Measurements from ENCODE around the gene GBF1. TPM values are rescaled to one million over a fixed set of nuclear protein-coding genes. Genes with fewer than 3 reads are reported as not detected.

GBF1 gene
- polyA plus RNA-seq, 1 of the 3 experiments (the other 2 are of a cell fraction) = 12.3 TPM

DNA sequence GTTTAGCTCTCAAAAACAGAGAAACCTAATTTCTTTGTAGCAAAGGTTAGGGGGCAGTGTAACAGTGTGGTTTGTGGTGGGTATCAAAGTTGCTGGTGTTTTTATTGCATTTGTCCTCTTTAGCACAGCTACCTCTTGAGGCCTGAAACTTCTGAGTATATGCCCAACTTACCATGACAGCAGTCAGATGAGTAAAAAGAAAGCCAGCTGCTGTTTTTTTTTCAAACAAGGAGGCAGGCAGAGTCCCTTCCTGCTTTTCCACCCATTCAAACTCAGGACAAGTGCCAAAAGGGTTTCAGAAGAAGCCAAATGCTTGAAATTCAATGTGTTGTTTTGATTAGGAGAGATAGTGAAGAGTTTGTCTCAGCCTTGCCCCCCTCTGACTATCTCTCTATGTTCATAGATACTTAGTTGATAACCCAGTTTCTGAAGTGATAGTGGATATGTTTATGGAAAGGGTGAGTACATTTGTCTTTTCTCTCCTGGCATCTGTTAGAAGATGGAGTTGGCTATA is 23.1 kb downstream of the GBF1 start:
- peaks cover 66% of the 10 kb centered on the region for H3K79me2 ChIP-seq (ENCODE audit: insufficient read depth)
- H3K9ac ChIP-seq = 0 out of 2 replicates have a peak overlapping the region, but pooled peaks have one; percentile 3
- H3K9me3 ChIP-seq = no peaks in the 10 kb centered on the region
- DNase-seq = no peak
- peaks cover 8 to 18% of the 10 kb centered on the region in 2 experiments; a peak in 3 of 4 replicates for H3K4me1 ChIP-seq (ENCODE audit: control insufficient read depth in 1 of 2, insufficient read depth in 2 of 2, low read depth in 1 of 2, low read length in 1 of 2)
- H3K4me3 ChIP-seq (ENCODE audit: low read depth in 2 of 2, low read length in 1 of 2) = no peak overlapping the region
- ChIA-PET CTCF (interaction anchor here (0.7 to 2.2 kb wide), 7 partner anchors 16 to 196 kb away, joined by 3 to 14 read pairs (median 3); partner anchors contain the start of gene GBF1), POLR2A (no interaction called here)
- H3K36me3 ChIP-seq (replicated peaks in 1 of 2; ENCODE audit: control insufficient read depth in 1 of 2, insufficient read depth in 2 of 2, low read length in 1 of 2) = peaks cover 2 to 14% of the 10 kb centered on the region in 2 experiments
- H3F3A ChIP-seq (replicated peaks; ENCODE audit: insufficient read depth) = peaks cover 27% of the 10 kb centered on the region
- H3K9me2 ChIP-seq = no peaks in the 10 kb centered on the region
- H2AFZ ChIP-seq (ENCODE audit: low read depth) = no peak overlapping the region
- peak overlapping the region; percentile 30 to 56; a peak in 3 of 4 replicates for H3K27ac ChIP-seq (ENCODE audit: low read depth in 2 of 2, low read length in 1 of 2)
- peak overlapping the region; percentile 47 for H3K4me2 ChIP-seq
- no peaks in the 10 kb centered on the region for H3K27me3 ChIP-seq (ENCODE audit: insufficient read depth)
- peaks cover 46% of the 10 kb centered on the region for H4K20me1 ChIP-seq (ENCODE audit: insufficient read depth)
- TF ChIP-seq ELF1 (IDR thresholded peaks at IDR 0.05) = no peak
- no peak for TF ChIP-seq GABPA (IDR thresholded peaks at IDR 0.05; ENCODE audit: low read depth)
- TF ChIP-seq RFX5 (IDR thresholded peaks at IDR 0.05; ENCODE audit: low read length) = no peak
- TF ChIP-seq EP300 (IDR thresholded peaks at IDR 0.05; ENCODE audit: borderline replicate concordance in 1 of 2, low read depth in 1 of 2, low read length in 1 of 2) = no peak
- TF ChIP-seq RXRA (IDR thresholded peaks at IDR 0.05; ENCODE audit: borderline replicate concordance, low read depth) = no peak
- no peak for TF ChIP-seq MAX (IDR thresholded peaks at IDR 0.05; ENCODE audit: low read depth)
- no peak for TF ChIP-seq USF1 (IDR thresholded peaks at IDR 0.05; ENCODE audit: borderline replicate concordance, low read depth)
- no peak for TF ChIP-seq MEF2A (IDR thresholded peaks at IDR 0.05; ENCODE audit: borderline replicate concordance, low read depth)
- TF ChIP-seq, protein P1, sequence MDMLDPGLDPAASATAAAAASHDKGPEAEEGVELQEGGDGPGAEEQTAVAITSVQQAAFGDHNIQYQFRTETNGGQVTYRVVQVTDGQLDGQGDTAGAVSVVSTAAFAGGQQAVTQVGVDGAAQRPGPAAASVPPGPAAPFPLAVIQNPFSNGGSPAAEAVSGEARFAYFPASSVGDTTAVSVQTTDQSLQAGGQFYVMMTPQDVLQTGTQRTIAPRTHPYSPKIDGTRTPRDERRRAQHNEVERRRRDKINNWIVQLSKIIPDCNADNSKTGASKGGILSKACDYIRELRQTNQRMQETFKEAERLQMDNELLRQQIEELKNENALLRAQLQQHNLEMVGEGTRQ (IDR thresholded peaks at IDR 0.05; ENCODE audit: borderline replicate concordance, low read depth, low read length) = no peak
- TF ChIP-seq CHD2 (IDR thresholded peaks at IDR 0.05; ENCODE audit: low read length, partially characterized antibody) = no peak
- no peak for TF ChIP-seq FOXJ3 (CRISPR knock-in tag; IDR thresholded peaks at IDR 0.05)
- TF ChIP-seq YY1 (IDR thresholded peaks at IDR 0.05; ENCODE audit: low read depth) = no peak
- TF ChIP-seq, protein P2, sequence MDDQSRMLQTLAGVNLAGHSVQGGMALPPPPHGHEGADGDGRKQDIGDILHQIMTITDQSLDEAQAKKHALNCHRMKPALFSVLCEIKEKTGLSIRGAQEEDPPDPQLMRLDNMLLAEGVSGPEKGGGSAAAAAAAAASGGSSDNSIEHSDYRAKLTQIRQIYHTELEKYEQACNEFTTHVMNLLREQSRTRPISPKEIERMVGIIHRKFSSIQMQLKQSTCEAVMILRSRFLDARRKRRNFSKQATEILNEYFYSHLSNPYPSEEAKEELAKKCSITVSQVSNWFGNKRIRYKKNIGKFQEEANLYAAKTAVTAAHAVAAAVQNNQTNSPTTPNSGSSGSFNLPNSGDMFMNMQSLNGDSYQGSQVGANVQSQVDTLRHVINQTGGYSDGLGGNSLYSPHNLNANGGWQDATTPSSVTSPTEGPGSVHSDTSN (IDR thresholded peaks at IDR 0.05) = no peak; the same call in 1 of the 2 replicates
- TF ChIP-seq FOXM1 (IDR thresholded peaks at IDR 0.05; ENCODE audit: low read depth) = no peak
- no peak for TF ChIP-seq IRF3 (IDR thresholded peaks at IDR 0.05; ENCODE audit: low read depth, low read length)
- TF ChIP-seq POLR2AphosphoS5 (IDR thresholded peaks at IDR 0.05; ENCODE audit: low read depth, low read length) = no peak
- TF ChIP-seq TEAD4 (IDR thresholded peaks at IDR 0.05; ENCODE audit: borderline replicate concordance, insufficient read depth) = no peak
- peak; percentile 32 for TF ChIP-seq CTCF (IDR thresholded peaks at IDR 0.05)
- TF ChIP-seq SIN3A (IDR thresholded peaks at IDR 0.05; ENCODE audit: borderline replicate concordance, low read depth, low read length) = no peak
- TF ChIP-seq, protein P3, sequence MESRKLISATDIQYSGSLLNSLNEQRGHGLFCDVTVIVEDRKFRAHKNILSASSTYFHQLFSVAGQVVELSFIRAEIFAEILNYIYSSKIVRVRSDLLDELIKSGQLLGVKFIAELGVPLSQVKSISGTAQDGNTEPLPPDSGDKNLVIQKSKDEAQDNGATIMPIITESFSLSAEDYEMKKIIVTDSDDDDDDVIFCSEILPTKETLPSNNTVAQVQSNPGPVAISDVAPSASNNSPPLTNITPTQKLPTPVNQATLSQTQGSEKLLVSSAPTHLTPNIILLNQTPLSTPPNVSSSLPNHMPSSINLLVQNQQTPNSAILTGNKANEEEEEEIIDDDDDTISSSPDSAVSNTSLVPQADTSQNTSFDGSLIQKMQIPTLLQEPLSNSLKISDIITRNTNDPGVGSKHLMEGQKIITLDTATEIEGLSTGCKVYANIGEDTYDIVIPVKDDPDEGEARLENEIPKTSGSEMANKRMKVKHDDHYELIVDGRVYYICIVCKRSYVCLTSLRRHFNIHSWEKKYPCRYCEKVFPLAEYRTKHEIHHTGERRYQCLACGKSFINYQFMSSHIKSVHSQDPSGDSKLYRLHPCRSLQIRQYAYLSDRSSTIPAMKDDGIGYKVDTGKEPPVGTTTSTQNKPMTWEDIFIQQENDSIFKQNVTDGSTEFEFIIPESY (IDR thresholded peaks at IDR 0.05; ENCODE audit: borderline replicate concordance, low read depth) = no peak
- TF ChIP-seq NFIC (IDR thresholded peaks at IDR 0.05; ENCODE audit: borderline replicate concordance) = peak; percentile 43; the same call in 1 of the 2 replicates
- no peak for TF ChIP-seq TAF1 (IDR thresholded peaks at IDR 0.05; ENCODE audit: borderline replicate concordance, low read depth, low read length)
- TF ChIP-seq TCF12 (IDR thresholded peaks at IDR 0.05) = peak; percentile 7; the same call in 1 of the 2 replicates
- no peak for TF ChIP-seq SMC3 (IDR thresholded peaks at IDR 0.05; ENCODE audit: low read depth, low read length)
